NB4 (cell line): ENCODE measurements around the gene STARD13.

Experiments
- DNase-seq: peaks from one replicate; pipeline ENCODE4 v3.0.0; 2010; ENCODE audit warnings: low read depth
- H3K4me3 ChIP-seq: one replicate; pipeline ENCODE4 v1.5.1; 2011; ENCODE audit warnings: mild to moderate bottlenecking, low read depth, low read length, moderate library complexity
- CTCF ChIP-seq: IDR thresholded peaks from one replicate; pipeline ENCODE4 v1.5.1; 2012; ENCODE audit warnings: low read depth, low read length
- MAX ChIP-seq: IDR thresholded peaks from 2 replicates; pipeline ENCODE4 v1.6.1; 2011; ENCODE audit warnings: low read depth, low read length
- MYC ChIP-seq: IDR thresholded peaks from 2 replicates; pipeline ENCODE4 v1.6.1; 2011; ENCODE audit warnings: low read depth, low read length
- POLR2A ChIP-seq: IDR thresholded peaks from 2 replicates; pipeline ENCODE4 v1.6.1; 2011; ENCODE audit warnings: mild to moderate bottlenecking; ENCODE audit not compliant: insufficient read length; ENCODE audit errors: extremely low read depth

Gene STARD13

GRCh38 chr13:33260168-33261098, 25.1 kb downstream of the STARD13 start:
- TF ChIP-seq MYC = no peak
- TF ChIP-seq CTCF = no peak
- no peak for TF ChIP-seq MAX
- no peak for TF ChIP-seq POLR2A
- no peak for DNase-seq
- no peak overlapping the region for H3K4me3 ChIP-seq

GRCh38 chr13:33259296-33259695, 26.3 kb downstream of the STARD13 start:
- no peak overlapping the region for H3K4me3 ChIP-seq
- DNase-seq = no peak
- no peak for TF ChIP-seq MAX

- H3K4me3 ChIP-seq = no peak overlapping the region
- no peak for TF ChIP-seq POLR2A
- TF ChIP-seq MAX = no peak
- TF ChIP-seq MYC = no peak
- no peak for TF ChIP-seq CTCF
- no peak for DNase-seq
Measured at GRCh38 chr13:33258808-33259193, 26.8 kb downstream of the STARD13 start.

GRCh38 chr13:33257841-33258807, 27.4 kb downstream of the STARD13 start:
- H3K4me3 ChIP-seq = no peak overlapping the region
- TF ChIP-seq MYC (no peak), MAX (no peak), POLR2A (no peak), CTCF (no peak)
- no peak for DNase-seq

GRCh38 chr13:33256148-33256840, 29.3 kb downstream of the STARD13 start:
- TF ChIP-seq MYC (no peak), MAX (no peak), POLR2A (no peak), CTCF (no peak)
- no peak overlapping the region for H3K4me3 ChIP-seq
- no peak for DNase-seq
